Tibial artery (tissue), 4 donors: Measurements from ENCODE around the gene SH2B2.
"Not testable (repeated sequence)": the region's sequence is repeated elsewhere in the genome, so short reads cannot be mapped to it uniquely, and the experiment has no call there.

Source experiments
- DNase-seq, 2 donors: peaks; one replicate each; pipeline ENCODE4 v3.0.0-alpha.2; 2019
- H3K27ac ChIP-seq, 2 donors: fragments of 200-600 bp; sonication (generic) in 1 of 2; 1 replicate in 1 of 2; 2 replicates in 1 of 2; pipeline ENCODE4 v1.5.1; 2018 to 2019; ENCODE audit warnings: mild to moderate bottlenecking in 1 of 2
- H3K27me3 ChIP-seq, 2 donors: fragments of 200-600 bp; sonication (generic) in 1 of 2; one replicate each; pipeline versions ENCODE4 v1.5.1 to v1.6.0; 2016 to 2019
- H3K36me3 ChIP-seq, 3 donors: fragments of 200-600 bp; sonication (generic) in 2 of 3; one replicate each; pipeline ENCODE4 v1.5.1; 2016 to 2019; ENCODE audit warnings: mild to moderate bottlenecking in 2 of 3
- H3K4me1 ChIP-seq, 4 donors: fragments of 200-600 bp; sonication (generic) in 2 of 4; 1 replicate in 3 of 4; 2 replicates in 1 of 4; pipeline ENCODE4 v1.5.1; 2016 to 2019
- H3K4me3 ChIP-seq, 2 donors: fragments of 200-600 bp; sonication (generic) in 1 of 2; 1 replicate in 1 of 2; 2 replicates in 1 of 2; pipeline ENCODE4 v1.5.1; 2018 to 2019; ENCODE audit warnings: mild to moderate bottlenecking in 2 of 2
- H3K9me3 ChIP-seq, 3 donors: fragments of 200-600 bp; sonication (generic) in 1 of 3; one replicate each; pipeline ENCODE4 v1.5.1; 2016 to 2019
- intact Hi-C: fragments of 100-400 bp; cut with DNase I; formaldehyde crosslinking; loops from one replicate; pipeline ENCODE4 v1.15.0; 2023; ENCODE audit warnings: low total_unique reads
- TF ChIP-seq, protein P1 (sequence below), 2 experiments: fragments of 200-600 bp in 1 of 2; fragments of 450-650 bp in 1 of 2; IDR thresholded peaks; one replicate each; pipeline ENCODE4 v1.5.1; 2017 to 2019; ENCODE audit warnings: antibody characterized with exemption in 2 of 2, mild to moderate bottlenecking in 1 of 2, moderate library complexity in 1 of 2

Gene SH2B2

DNA sequence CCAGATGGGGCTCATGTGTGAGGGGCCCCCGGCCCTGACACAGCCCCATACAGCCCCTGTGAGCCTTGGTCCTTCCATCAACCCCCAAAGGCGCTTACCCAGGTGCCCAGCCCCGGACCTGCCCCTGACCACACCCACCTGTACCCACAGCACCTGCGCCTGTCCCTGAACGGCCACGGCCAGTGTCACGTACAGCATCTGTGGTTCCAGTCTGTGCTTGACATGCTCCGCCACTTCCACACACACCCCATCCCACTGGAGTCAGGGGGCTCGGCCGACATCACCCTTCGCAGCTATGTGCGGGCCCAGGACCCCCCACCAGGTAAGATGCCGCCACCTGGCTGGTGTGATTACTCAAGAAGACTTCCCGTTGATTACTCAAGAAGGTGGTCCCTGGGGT, 33.5 kb downstream of the SH2B2 start:
- no peak for DNase-seq
- intact Hi-C loops: no loop called here
- peaks cover 0 to 41% of the 10 kb centered on the region in 2 donors for H3K27me3 ChIP-seq
- no peaks in the 10 kb centered on the region for H3K9me3 ChIP-seq
- no peak overlapping the region for H3K27ac ChIP-seq
- H3K36me3 ChIP-seq: peaks cover 0 to 13% (median 0%) of the 10 kb centered on the region in 3 donors
- TF ChIP-seq, protein P1, sequence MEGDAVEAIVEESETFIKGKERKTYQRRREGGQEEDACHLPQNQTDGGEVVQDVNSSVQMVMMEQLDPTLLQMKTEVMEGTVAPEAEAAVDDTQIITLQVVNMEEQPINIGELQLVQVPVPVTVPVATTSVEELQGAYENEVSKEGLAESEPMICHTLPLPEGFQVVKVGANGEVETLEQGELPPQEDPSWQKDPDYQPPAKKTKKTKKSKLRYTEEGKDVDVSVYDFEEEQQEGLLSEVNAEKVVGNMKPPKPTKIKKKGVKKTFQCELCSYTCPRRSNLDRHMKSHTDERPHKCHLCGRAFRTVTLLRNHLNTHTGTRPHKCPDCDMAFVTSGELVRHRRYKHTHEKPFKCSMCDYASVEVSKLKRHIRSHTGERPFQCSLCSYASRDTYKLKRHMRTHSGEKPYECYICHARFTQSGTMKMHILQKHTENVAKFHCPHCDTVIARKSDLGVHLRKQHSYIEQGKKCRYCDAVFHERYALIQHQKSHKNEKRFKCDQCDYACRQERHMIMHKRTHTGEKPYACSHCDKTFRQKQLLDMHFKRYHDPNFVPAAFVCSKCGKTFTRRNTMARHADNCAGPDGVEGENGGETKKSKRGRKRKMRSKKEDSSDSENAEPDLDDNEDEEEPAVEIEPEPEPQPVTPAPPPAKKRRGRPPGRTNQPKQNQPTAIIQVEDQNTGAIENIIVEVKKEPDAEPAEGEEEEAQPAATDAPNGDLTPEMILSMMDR (IDR thresholded peaks at IDR 0.05): no peak
- H3K4me3 ChIP-seq: no peak overlapping the region
- H3K4me1 ChIP-seq: no peaks in the 10 kb centered on the region

- H3K4me3 ChIP-seq: no peak overlapping the region
- TF ChIP-seq, protein P1 (IDR thresholded peaks at IDR 0.05): no peak
- intact Hi-C loops: no loop called here
- H3K9me3 ChIP-seq: no peaks in the 10 kb centered on the region
- no peak overlapping the region for H3K27ac ChIP-seq
- H3K4me1 ChIP-seq: no peaks in the 10 kb centered on the region
- peaks cover 0 to 13% (median 0%) of the 10 kb centered on the region in 3 donors for H3K36me3 ChIP-seq
- H3K27me3 ChIP-seq: peaks cover 0 to 44% of the 10 kb centered on the region in 2 donors
- no peak for DNase-seq
Measured at GRCh38 chr7:102320601-102321350, 34.1 kb downstream of the SH2B2 start.

- no peak overlapping the region for H3K27ac ChIP-seq
- intact Hi-C loops: no loop called here
- H3K36me3 ChIP-seq: peaks cover 0 to 13% (median 0%) of the 10 kb centered on the region in 3 donors
- peak in 1 of 2 donors; percentile 54 for DNase-seq
- H3K9me3 ChIP-seq: no peaks in the 10 kb centered on the region
- TF ChIP-seq, protein P1 (IDR thresholded peaks at IDR 0.05): no peak
- H3K4me3 ChIP-seq: no peak overlapping the region
- H3K27me3 ChIP-seq: peaks cover 0 to 47% of the 10 kb centered on the region in 2 donors
- H3K4me1 ChIP-seq: no peaks in the 10 kb centered on the region
Measured at GRCh38 chr7:102321351-102322201, 34.9 kb downstream of the SH2B2 start.

GRCh38 chr7:102322202-102322715, 35.6 kb downstream of the SH2B2 start:
- TF ChIP-seq, protein P1 (IDR thresholded peaks at IDR 0.05): no peak
- Histone ChIP-seq H3K4me3 (no peak overlapping the region), H3K27me3 (peaks cover 0 to 51% of the 10 kb centered on the region in 2 donors), H3K27ac (no peak overlapping the region), H3K36me3 (peaks cover 0 to 12% (median 0%) of the 10 kb centered on the region in 3 donors), H3K9me3 (no peaks in the 10 kb centered on the region), H3K4me1 (no peaks in the 10 kb centered on the region)
- DNase-seq: peak in 1 of 2 donors; percentile 16
- intact Hi-C loops: no loop called here

DNA sequence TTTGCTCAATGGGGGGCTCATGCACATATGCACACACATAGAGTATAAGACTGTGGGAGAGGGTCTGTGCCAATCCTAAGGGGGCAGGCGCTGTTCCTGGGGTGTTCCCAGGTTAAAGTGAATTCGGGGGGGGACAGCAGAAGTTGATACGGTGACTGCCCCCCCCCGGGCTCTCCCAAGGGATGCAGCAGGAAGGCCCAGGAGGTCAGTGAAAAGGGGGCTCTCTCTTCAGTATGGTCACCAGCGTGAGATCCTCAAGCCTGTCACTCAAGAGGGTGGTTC, 37.2 kb downstream of the SH2B2 start:
- Histone ChIP-seq H3K27ac (no peak overlapping the region), H3K4me3 (no peak overlapping the region), H3K27me3 (peaks cover 0 to 51% of the 10 kb centered on the region in 2 donors), H3K4me1 (no peaks in the 10 kb centered on the region), H3K36me3 (no peaks in the 10 kb centered on the region), H3K9me3 (no peaks in the 10 kb centered on the region)
- intact Hi-C loops: no loop called here
- peak in 1 of 2 donors; percentile 33 for DNase-seq
- TF ChIP-seq, protein P1 (IDR thresholded peaks at IDR 0.05): no peak

DNA sequence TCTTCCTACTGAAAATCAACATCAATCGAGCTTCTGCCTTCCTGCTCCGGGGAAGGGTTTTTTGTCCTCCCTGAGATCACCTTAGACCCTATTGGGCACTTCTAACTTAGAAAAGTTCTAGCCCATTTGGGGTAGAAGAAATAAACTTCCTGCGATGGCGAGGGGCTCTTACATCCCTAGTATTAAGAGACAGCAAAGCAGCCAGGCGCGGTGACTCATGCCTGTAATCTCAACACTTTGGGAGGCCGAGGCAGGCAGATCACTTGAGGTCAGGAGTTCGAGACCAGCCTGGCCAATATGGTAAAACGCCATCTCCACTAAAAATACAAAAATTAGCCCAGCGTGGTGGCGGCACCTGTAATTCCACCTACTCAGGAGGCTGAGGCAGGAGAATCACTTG, 38.4 kb downstream of the SH2B2 start:
- H3K4me1 ChIP-seq, H3K36me3 ChIP-seq, H3K4me3 ChIP-seq, H3K27ac ChIP-seq, H3K9me3 ChIP-seq, intact Hi-C loops: not testable (repeated sequence)
- peaks cover 0 to 49% of the 10 kb centered on the region in 2 donors for H3K27me3 ChIP-seq
- DNase-seq: peak in 1 of 2 donors; percentile 16
